Endodermal cell (in vitro differentiated cells): Measurements from ENCODE around the gene TXNDC2. TPM values are rescaled to one million over a fixed set of nuclear protein-coding genes. Genes with fewer than 3 reads are reported as not detected.

Experiments used
- DNase-seq: peaks from one replicate; pipeline ENCODE4 v3.0.0-alpha.2; 2017
- H3K27ac ChIP-seq: 2 replicates; pipeline ENCODE4 v1.5.1; 2013; ENCODE audit warnings: mild to moderate bottlenecking, low read depth, low read length, moderate library complexity
- H3K27me3 ChIP-seq: 2 replicates; pipeline ENCODE4 v1.6.1; 2013; ENCODE audit warnings: mild to moderate bottlenecking, low read length, moderate library complexity; ENCODE audit not compliant: insufficient read depth, control insufficient read depth, poor library complexity, severe bottlenecking
- H3K36me3 ChIP-seq: 2 replicates; pipeline ENCODE4 v1.7.0; 2013; ENCODE audit warnings: mild to moderate bottlenecking, low read length, moderate library complexity; ENCODE audit not compliant: control insufficient read depth, insufficient read depth
- H3K4me1 ChIP-seq: one replicate; pipeline ENCODE4 v1.7.0; 2013; ENCODE audit warnings: low read length; ENCODE audit not compliant: control insufficient read depth, insufficient read depth
- H3K4me3 ChIP-seq: 2 replicates; pipeline ENCODE4 v1.5.1; 2013; ENCODE audit warnings: mild to moderate bottlenecking, low read length, moderate library complexity
- H3K9ac ChIP-seq: 2 replicates; pipeline ENCODE4 v1.6.1; 2013; ENCODE audit warnings: mild to moderate bottlenecking, low read length, moderate library complexity; ENCODE audit not compliant: poor library complexity, severe bottlenecking; ENCODE audit errors: extremely low read depth
- H3K9me3 ChIP-seq: 2 replicates; pipeline ENCODE4 v1.6.1; 2013; ENCODE audit warnings: mild to moderate bottlenecking, low read length, moderate library complexity; ENCODE audit not compliant: control insufficient read depth
- H3K27ac Mint-ChIP-seq: 2 replicates; pipeline ENCODE4 v1.8.0; 2020; ENCODE audit warnings: mixed read lengths
- H3K27me3 Mint-ChIP-seq: 2 replicates; pipeline ENCODE4 v1.8.0; 2021; ENCODE audit warnings: mild to moderate bottlenecking, mixed read lengths; ENCODE audit not compliant: insufficient read depth
- H3K36me3 Mint-ChIP-seq: 2 replicates; pipeline ENCODE4 v1.8.0; 2020; ENCODE audit warnings: low read depth, mixed read lengths
- H3K4me1 Mint-ChIP-seq: 2 replicates; pipeline ENCODE4 v1.8.0; 2020; ENCODE audit warnings: mixed read lengths
- H3K4me3 Mint-ChIP-seq: 2 replicates; pipeline ENCODE4 v1.8.0; 2020; ENCODE audit warnings: mild to moderate bottlenecking, moderate library complexity, mixed read lengths
- H3K9me3 Mint-ChIP-seq: 2 replicates; pipeline ENCODE4 v1.8.0; 2020; ENCODE audit warnings: mild to moderate bottlenecking, mixed read lengths
- WGBS, 2 experiments: methylation state at CpG; one replicate each; pipeline versions ENCODE4 v1.1.5 to v1.1.7; 2013; ENCODE audit warnings: missing lambda C conversion rate in 2 of 2, mixed read lengths in 1 of 2; ENCODE audit not compliant: insufficient coverage in 1 of 2, insufficient read length in 1 of 2; 5-methylcytosine and 5-hydroxymethylcytosine counted together
- total RNA-seq, 2 donors: library from RNA; stranded (reverse); fragmentation: NEBNext Ultra II Directional in 1 of 2; extraction: Animal tissue kit (Norgen Biotek cat#: 25700) in 1 of 2; gene quantifications; 2 replicates in 1 of 2; 3 replicates in 1 of 2; pipeline ENCODE4 v1.2.1, GENCODE V29; 2021
- TF ChIP-seq, protein P1 (sequence below): fragments of 200-600 bp; sonication (generic); conservative IDR thresholded peaks from 2 replicates; pipeline ENCODE4 v1.5.0; 2021; ENCODE audit warnings: antibody characterized with exemption, mild to moderate bottlenecking

TXNDC2 gene
- total RNA-seq, 2 donors from 2014 or later, result not detected

DNA sequence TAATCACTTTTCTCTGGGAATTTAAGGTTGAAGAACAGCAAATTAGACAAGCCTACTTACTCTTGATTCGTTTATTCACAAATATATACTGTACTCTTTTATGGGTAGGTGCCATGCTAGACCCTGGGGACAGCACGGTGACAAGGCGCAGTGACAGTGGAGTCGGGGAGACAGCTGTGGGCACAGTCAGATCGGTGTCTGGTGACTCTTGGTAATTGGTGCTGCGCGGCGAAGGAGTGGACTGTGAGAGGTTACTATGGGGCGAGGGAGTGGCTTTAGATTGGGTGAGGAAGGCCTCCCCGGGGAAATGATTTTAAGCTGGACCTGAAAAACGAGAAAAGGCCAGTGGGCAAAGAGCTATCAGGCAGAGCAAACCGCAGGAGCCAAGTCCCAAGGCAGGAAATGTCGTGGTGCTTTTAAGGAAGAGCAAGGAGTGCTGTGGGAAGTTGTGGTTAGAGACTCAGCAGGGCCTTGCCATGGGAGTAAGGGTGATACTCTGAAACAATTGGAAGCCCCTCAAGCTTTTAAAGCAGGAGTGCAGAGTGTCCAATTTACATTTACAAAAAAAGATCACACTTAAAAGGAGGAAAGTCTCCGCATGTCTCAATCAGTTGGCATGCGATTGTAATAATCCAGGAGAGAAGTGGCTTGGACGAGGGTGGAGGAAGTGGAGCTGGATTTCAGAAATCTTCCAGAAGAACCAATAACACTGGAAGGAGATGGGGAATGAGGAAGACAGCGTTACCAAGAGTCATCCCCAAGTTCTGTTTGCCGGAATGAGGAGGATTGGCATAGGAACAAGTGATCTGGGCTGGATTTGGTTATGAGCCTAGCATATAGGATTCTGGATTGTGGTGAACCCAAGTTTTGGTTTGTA lies 36.1 kb upstream of the TXNDC2 start:
- Histone ChIP-seq H3K4me3 (no peak overlapping the region), H3K9me3 (peaks cover 10% of the 10 kb centered on the region), H3K9ac (no peak overlapping the region), H3K4me1 (no peaks in the 10 kb centered on the region), H3K36me3 (no peaks in the 10 kb centered on the region), H3K27me3 (no peaks in the 10 kb centered on the region), H3K27ac (no peak overlapping the region)
- TF ChIP-seq, protein P1, sequence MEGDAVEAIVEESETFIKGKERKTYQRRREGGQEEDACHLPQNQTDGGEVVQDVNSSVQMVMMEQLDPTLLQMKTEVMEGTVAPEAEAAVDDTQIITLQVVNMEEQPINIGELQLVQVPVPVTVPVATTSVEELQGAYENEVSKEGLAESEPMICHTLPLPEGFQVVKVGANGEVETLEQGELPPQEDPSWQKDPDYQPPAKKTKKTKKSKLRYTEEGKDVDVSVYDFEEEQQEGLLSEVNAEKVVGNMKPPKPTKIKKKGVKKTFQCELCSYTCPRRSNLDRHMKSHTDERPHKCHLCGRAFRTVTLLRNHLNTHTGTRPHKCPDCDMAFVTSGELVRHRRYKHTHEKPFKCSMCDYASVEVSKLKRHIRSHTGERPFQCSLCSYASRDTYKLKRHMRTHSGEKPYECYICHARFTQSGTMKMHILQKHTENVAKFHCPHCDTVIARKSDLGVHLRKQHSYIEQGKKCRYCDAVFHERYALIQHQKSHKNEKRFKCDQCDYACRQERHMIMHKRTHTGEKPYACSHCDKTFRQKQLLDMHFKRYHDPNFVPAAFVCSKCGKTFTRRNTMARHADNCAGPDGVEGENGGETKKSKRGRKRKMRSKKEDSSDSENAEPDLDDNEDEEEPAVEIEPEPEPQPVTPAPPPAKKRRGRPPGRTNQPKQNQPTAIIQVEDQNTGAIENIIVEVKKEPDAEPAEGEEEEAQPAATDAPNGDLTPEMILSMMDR, result no peak
- peaks cover 9% of the 10 kb centered on the region for H3K9me3 Mint-ChIP-seq
- DNase-seq, result no peak
- no peak overlapping the region for H3K4me3 Mint-ChIP-seq
- H3K27me3 Mint-ChIP-seq, result no peaks in the 10 kb centered on the region
- peaks cover 4% of the 10 kb centered on the region for H3K36me3 Mint-ChIP-seq
- no peak overlapping the region for H3K27ac Mint-ChIP-seq
- WGBS, 2 experiments, result 87 to 89% methylated on average over 12 to 18 of the region's 18 CpGs
- H3K4me1 Mint-ChIP-seq, result peaks cover 4% of the 10 kb centered on the region

DNA sequence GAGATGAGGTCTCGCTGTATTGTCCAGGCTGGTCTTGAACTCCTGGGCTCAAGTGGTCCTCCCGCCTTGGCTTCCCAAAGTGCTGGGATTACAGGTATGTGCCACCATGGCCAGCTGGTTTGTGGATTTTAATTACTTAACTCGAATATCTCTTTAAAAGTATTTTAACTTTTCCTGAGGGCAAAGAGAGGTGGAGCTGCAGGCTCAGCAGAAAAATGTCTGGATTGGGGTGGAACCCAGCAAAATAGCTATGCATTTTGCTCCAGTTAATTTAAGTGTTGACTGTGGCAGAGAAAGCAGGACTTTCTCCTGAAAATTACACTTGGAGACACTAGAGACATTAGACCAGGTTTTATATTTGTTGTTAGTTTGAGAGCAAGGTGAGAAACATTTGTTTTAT lies 35.5 kb upstream of the TXNDC2 start:
- Mint-ChIP-seq H3K9me3 (peaks cover 9% of the 10 kb centered on the region), H3K27me3 (no peaks in the 10 kb centered on the region), H3K4me3 (no peak overlapping the region), H3K36me3 (peaks cover 4% of the 10 kb centered on the region), H3K27ac (no peak overlapping the region), H3K4me1 (peaks cover 4% of the 10 kb centered on the region)
- no peak overlapping the region for H3K27ac ChIP-seq
- no peaks in the 10 kb centered on the region for H3K27me3 ChIP-seq
- H3K36me3 ChIP-seq, result no peaks in the 10 kb centered on the region
- H3K9me3 ChIP-seq, result peaks cover 10% of the 10 kb centered on the region
- no peak for DNase-seq
- WGBS, 2 experiments, result 87 to 89% methylated on average over 3 of the region's 3 CpGs
- no peaks in the 10 kb centered on the region for H3K4me1 ChIP-seq
- H3K9ac ChIP-seq, result no peak overlapping the region
- TF ChIP-seq, protein P1, result no peak
- no peak overlapping the region for H3K4me3 ChIP-seq

DNA sequence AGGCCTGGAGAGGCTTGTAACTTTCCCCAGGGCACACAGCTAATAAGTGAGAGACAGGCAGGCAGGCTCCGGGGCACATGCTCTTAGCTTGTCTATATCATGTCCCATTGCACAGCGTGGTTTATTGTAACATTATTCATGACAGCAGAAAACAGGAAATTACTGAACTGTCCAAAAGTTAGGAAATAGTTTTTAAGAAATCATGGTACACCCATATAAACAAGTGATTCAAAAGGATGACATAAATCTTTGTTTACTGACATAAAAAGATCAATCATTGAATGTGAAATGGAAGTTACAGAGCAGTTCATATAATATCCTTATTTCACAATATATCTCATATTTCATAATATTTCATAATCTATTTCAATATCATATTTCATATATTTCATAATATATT lies 34.3 kb upstream of the TXNDC2 start:
- Histone ChIP-seq H3K4me1 (no peaks in the 10 kb centered on the region), H3K9ac (no peak overlapping the region), H3K27me3 (no peaks in the 10 kb centered on the region), H3K4me3 (no peak overlapping the region), H3K27ac (no peak overlapping the region), H3K9me3 (peaks cover 10% of the 10 kb centered on the region), H3K36me3 (no peaks in the 10 kb centered on the region)
- H3K9me3 Mint-ChIP-seq, result peaks cover 9% of the 10 kb centered on the region
- DNase-seq, result no peak
- no peaks in the 10 kb centered on the region for H3K27me3 Mint-ChIP-seq
- no peak overlapping the region for H3K27ac Mint-ChIP-seq
- TF ChIP-seq, protein P1, result no peak
- WGBS, 2 experiments, result 93% methylated on average over 2 of the region's 2 CpGs; no CpG with 5 or more reads in 1 of the 2 experiments
- peaks cover 4% of the 10 kb centered on the region for H3K36me3 Mint-ChIP-seq
- H3K4me1 Mint-ChIP-seq, result peaks cover 4% of the 10 kb centered on the region
- no peak overlapping the region for H3K4me3 Mint-ChIP-seq
